Measurements from ENCODE around the gene BSND.
"Not testable (repeated sequence)": the region's sequence is repeated elsewhere in the genome, so short reads cannot be mapped to it uniquely, and the experiment has no call there.

BSND gene

DNA sequence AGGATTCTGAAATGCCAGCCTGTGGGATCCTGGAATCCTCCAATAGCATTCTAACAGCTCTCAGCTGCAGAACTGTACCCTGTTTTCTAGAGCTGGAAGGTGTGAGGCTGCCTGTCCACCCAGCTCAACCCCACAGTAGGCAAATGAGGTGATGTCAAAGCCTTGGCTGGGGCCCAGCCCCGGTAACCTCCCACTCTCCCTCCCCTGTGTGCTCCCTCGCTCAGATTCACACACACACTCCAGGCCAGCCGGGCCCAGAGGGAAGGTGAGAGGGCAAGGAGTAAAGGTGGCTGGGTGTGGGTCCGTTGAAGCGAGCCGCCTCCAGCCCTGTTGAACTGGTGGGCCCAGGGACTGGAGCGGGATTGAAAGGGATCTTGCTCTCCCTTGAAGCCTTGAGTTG lies at the start of gene BSND:
Gene BSND, plus strand, starts transcription at position 257 of the 400 bp plus-strand sequence. CDS start 254 bp downstream, outside the sequence.
- DNase-seq: no peak

- DNase-seq: no peak
Observed at GRCh38 chr1:54949053-54949452, 49.7 kb upstream of the BSND start.

GRCh38 chr1:54950006-54950368 lies 48.7 kb upstream of the BSND start:
- DNase-seq: no peak

DNA sequence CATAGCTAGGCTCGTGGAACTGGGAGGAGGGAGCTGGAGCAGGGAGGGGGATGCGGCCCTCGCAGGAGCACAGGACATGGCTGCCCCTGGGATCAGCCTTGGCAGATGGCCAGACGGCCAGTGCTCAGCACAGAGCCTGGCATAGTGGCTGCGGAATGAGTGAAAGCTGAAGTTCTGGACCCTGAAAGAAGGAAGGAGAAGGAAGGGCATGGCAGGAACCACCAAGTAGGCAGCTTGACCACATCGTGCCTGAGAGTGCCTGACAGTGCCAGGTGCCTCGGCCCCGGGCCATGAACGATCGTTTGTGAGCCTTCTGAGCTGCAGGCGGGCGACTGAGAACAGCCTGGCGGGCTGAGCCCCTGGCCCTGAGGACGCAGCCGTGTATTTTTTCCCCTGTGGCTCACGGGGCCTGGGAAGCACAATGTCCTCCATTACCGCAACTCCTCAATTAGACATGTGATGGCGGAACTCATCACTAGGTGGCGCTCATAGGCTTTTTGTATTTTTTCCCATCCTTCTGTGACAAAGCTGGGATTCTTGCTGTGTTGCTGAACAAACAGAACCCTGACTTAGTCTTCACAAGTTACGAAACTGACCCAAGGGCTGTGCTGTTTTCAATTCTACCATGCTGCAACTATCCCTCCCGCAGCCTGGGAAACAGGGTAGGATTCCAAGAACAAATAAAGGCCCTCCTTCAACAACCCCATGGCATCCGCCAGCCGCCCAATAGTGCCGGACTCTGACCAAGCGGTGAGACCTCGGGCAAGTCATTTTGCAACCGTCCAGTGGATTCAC lies 48.2 kb upstream of the BSND start:
- DNase-seq: peak; percentile 41

GRCh38 chr1:54951810-54952226 lies 46.9 kb upstream of the BSND start:
- no peak for DNase-seq

DNA sequence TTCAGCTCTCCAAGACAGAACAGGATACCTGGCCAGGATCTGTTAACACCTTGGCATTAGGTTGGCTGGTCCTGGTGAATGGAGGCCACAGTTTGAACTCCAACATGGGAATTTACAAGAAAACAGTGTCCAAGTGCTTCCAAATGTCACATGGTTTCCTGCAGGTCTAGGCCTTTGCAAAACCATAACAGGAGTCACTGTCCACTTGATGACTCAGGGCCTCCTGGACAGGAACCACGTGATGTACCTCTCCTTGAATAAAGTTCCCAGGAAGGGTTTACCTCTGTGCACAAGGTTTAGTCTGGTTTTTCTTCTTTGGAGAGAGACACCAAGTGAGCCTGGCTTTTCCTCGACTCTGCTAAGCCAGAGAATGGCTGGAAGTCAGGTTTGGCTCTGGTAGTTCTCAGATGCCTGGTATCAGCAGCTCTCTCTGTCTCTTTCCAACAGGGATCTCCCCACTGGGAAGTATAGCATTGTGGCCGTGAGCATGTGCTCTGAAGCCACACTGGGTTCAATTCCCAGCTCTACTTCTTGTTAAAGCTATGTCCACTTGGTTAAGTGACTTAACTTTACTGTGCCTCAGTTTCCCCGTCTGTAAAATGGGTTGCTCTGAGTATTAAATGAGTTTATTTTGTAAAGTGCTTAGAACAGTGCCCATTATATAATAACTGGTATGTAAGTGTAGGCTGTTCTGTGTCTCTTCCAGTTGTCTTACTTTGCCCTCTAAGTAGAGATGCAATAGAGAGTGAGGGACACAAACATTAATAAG lies 45.6 kb upstream of the BSND start:
- DNase-seq: no peak

- no peak for DNase-seq
Observed at GRCh38 chr1:54953846-54954245, 44.9 kb upstream of the BSND start.

GRCh38 chr1:54955359-54955758 lies 43.4 kb upstream of the BSND start:
- DNase-seq: no peak

DNA sequence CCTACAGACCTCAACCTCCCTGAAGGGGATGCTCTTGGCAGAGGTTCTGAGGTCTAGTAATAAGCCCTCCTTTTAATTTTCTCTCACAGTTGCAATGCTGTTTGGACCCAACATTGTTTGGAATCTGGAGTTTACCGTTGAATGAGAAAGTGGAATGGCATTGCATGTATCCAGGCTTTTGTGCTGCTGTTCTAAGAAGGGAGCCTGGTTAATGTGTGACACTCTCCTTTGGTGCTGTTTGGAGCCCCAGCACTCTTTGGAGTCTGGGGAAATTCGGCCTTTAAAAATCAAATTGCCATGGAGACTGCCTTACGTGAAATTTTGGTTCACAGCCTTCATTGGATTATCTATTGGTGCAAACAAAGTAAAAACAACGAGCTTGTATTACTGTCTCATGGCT lies 42.0 kb upstream of the BSND start:
- no peak for DNase-seq

GRCh38 chr1:54959241-54959640 lies 39.5 kb upstream of the BSND start:
- DNase-seq: no peak

DNA sequence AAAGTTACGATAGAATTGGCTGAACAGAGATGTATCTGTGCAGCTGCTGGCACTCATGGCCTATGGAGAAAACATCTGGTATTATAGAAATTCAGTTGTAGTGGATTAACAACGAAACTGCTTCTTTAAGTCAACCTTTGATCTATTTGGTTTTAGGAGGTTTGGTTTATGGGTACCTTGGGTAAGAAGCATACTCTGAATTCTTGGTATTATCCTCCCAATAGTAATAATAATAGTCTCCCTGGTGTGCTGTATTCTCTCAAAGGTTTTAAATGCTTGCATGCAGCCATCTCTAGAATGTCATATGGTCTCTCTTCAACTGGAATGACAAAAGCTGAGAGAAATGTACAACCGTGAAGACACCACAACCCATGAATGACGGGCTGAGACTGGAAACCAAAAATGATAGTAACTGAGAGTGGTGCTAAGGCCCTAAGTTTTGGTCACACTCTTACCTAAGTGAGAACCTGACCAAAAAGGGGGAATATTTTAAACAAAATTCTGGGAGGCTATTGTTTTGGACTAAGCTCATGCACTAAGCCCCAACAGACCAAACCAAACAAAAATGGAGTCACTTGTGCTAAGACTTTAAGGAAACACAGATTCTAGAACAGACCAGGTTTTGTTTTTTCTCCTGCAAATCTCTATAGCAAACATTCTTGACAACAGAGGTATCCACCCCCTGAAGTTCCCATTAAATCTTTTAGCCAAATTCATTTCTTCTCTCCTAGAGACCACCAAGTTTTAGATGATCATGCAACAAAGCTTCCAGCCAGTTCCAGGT lies 35.9 kb upstream of the BSND start:
- no peak for DNase-seq

DNA sequence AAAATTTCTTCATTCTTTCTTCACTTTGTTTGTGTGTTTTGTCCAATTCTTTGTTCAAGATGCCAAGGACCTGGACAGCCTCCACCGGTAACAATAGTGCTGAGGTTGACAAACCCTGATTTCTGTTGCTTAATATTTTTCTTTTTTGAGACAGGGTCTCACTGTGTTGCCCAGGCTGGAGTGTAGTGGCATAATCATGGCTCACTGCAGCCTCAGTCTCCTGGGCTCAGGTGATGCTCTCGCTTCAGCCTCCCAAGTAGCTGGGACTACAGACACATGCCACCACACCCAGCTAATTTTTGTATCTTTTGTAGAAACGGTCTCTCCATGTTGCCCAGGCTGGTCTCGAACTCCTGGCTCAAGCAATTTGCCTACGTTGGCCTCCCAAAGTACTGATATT lies 34.9 kb upstream of the BSND start:
- not testable (repeated sequence) for DNase-seq

DNA sequence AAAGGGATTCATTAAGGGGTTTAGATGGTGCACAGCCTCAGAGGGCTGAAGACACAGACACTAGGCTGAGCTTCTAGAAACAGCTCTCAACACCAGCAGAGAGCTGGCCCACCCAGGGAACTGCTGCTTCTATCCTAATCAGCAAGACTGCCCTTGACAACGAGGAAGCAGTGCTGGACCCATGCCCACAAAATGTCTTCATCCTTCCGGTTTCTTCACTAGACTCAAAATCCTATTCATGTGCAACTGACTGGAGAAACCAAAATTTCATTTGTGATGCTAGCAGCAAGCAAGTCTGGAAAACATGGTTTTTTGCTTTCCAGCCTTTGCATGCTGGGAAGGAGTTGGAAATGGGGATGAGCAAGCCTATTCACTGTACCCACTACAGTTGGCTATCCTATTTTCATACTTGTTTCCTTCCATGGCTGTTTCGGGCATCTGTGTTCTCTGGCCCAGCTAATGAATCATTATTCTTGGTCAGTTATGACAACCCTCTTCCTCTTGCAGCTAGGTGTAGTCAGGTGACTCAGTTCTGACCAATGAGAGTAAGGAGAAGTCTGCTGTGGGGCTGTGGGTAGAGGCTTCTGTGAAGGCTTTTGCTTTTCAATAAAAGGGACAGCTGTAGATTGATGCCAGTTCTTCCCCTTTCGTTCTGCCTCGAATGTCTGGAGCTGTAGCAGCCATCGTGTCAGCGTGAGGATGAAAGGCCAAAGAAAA lies 33.0 kb upstream of the BSND start:
- no peak for DNase-seq

GRCh38 chr1:54967372-54967771 lies 31.4 kb upstream of the BSND start:
- DNase-seq: no peak

DNA sequence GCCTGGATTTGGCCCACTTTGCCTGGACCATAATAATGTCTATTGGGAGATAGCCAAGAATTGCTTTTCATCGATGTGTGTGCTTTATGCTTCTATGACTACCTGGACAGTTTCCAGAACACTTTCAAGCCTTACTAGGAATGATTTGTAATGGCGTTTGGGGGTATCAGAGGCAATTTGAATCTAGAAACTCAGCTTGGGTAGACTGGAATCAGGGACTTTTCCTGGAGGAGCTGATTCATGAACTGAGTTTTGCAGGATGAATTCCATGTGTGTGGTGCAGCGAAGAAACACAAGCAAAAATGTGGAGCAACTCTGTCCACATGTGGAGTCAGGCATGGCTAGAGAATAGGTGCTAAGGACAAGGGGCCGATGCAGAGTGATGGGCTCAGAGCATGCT lies 30.2 kb upstream of the BSND start:
- no peak for DNase-seq

GRCh38 chr1:54969879-54970278 lies 28.9 kb upstream of the BSND start:
- DNase-seq: no peak

GRCh38 chr1:54970901-54971300 lies 27.8 kb upstream of the BSND start:
- no peak for DNase-seq

DNA sequence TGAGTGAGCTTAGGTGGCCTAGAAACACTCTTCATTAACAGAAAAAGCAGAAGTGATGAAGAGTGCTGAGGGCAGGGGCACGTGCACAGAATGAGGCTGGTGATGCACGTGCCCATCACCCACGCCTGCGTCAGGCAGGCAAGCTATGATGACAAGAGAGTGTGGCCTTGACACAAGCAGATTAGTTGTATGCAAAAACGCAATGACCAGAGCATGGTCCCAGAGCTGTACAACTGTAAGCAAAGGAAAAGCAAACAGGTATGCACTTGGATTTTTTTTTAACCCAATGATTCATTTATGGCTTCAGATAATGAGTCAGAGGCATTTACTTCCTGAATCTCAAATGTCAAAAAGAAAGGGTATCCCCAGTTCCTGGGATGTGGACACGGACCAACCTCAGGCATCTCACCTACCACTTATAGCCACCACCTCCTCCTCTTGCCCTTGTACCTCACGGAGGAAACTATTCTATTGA lies 27.4 kb upstream of the BSND start:
- no peak for DNase-seq

- DNase-seq: no peak
Observed at GRCh38 chr1:54972436-54972835, 26.3 kb upstream of the BSND start.

- no peak for DNase-seq
Observed at GRCh38 chr1:54973205-54973921, 25.4 kb upstream of the BSND start.

DNA sequence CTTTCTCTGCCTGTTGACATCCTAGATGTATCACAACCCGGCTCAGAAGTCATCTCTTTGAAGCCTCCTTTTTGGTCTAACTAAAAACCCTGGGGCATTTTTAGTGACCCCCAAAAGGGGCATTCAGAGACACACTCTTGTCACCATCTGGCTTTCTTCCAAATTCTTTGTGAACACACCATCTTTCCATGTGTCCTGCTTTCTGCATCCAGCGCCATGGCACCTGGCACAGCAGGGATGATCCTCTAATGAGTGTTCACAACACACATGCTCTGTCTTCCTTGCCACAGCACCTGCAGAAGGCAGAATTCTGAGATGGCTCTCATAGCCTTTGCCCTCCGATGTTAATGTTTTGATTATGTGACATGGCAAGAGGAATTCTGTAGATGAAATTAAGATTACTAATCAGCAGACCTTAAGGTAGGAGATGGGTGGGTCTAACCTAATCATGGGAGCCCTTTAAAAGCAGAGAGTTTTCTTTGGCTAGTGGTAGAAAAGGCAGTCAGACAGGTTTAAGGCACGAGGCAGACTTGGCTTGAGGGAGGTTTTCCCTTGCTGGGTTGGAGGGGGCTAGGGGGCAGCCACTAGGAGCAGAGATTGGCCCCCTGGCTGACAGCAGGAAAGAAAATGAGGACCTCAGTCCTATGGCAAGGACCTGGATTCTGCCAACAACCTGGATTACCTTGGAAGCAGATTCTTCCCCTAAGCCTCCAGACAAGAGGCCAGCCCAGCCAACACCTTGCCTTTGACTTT lies 23.2 kb upstream of the BSND start:
- no peak for DNase-seq

Data from activated CD4-positive, alpha-beta T cell treated with anti-CD3 and anti-CD28 coated beads, Interleukin-2, amount 50 U/mL, for 1 hour (primary cell).